HL-60 (cell line): ENCODE data around the gene TTYH3.

Experiments
- POLR2AphosphoS5 ChIP-seq: IDR thresholded peaks from 2 replicates; pipeline ENCODE4 v1.6.1; 2012; ENCODE audit warnings: low read depth
- TF ChIP-seq, protein P1 (sequence below): IDR thresholded peaks from one replicate; pipeline ENCODE4 v1.5.1; 2011; ENCODE audit warnings: low read length, control low read depth, inconsistent platforms; ENCODE audit not compliant: insufficient read depth

GRCh38 chr7:2667843-2668242 is 36.1 kb downstream of the TTYH3 start:
- no peak for TF ChIP-seq POLR2AphosphoS5
- TF ChIP-seq, protein P1, sequence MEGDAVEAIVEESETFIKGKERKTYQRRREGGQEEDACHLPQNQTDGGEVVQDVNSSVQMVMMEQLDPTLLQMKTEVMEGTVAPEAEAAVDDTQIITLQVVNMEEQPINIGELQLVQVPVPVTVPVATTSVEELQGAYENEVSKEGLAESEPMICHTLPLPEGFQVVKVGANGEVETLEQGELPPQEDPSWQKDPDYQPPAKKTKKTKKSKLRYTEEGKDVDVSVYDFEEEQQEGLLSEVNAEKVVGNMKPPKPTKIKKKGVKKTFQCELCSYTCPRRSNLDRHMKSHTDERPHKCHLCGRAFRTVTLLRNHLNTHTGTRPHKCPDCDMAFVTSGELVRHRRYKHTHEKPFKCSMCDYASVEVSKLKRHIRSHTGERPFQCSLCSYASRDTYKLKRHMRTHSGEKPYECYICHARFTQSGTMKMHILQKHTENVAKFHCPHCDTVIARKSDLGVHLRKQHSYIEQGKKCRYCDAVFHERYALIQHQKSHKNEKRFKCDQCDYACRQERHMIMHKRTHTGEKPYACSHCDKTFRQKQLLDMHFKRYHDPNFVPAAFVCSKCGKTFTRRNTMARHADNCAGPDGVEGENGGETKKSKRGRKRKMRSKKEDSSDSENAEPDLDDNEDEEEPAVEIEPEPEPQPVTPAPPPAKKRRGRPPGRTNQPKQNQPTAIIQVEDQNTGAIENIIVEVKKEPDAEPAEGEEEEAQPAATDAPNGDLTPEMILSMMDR = no peak
